ENCODE results near the gene KRT3.

- no peak for TF ChIP-seq POLR2A (IDR thresholded peaks at IDR 0.05; ENCODE audit: low read depth)
- TF ChIP-seq, protein P1, sequence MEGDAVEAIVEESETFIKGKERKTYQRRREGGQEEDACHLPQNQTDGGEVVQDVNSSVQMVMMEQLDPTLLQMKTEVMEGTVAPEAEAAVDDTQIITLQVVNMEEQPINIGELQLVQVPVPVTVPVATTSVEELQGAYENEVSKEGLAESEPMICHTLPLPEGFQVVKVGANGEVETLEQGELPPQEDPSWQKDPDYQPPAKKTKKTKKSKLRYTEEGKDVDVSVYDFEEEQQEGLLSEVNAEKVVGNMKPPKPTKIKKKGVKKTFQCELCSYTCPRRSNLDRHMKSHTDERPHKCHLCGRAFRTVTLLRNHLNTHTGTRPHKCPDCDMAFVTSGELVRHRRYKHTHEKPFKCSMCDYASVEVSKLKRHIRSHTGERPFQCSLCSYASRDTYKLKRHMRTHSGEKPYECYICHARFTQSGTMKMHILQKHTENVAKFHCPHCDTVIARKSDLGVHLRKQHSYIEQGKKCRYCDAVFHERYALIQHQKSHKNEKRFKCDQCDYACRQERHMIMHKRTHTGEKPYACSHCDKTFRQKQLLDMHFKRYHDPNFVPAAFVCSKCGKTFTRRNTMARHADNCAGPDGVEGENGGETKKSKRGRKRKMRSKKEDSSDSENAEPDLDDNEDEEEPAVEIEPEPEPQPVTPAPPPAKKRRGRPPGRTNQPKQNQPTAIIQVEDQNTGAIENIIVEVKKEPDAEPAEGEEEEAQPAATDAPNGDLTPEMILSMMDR (IDR thresholded peaks at IDR 0.05): no peak
- TF ChIP-seq EP300 (IDR thresholded peaks at IDR 0.05): no peak
Observed at GRCh38 chr12:52838609-52839435, 42.9 kb upstream of the KRT3 start.
